ENCODE data around the gene MAPK8.

Gene MAPK8

DNA sequence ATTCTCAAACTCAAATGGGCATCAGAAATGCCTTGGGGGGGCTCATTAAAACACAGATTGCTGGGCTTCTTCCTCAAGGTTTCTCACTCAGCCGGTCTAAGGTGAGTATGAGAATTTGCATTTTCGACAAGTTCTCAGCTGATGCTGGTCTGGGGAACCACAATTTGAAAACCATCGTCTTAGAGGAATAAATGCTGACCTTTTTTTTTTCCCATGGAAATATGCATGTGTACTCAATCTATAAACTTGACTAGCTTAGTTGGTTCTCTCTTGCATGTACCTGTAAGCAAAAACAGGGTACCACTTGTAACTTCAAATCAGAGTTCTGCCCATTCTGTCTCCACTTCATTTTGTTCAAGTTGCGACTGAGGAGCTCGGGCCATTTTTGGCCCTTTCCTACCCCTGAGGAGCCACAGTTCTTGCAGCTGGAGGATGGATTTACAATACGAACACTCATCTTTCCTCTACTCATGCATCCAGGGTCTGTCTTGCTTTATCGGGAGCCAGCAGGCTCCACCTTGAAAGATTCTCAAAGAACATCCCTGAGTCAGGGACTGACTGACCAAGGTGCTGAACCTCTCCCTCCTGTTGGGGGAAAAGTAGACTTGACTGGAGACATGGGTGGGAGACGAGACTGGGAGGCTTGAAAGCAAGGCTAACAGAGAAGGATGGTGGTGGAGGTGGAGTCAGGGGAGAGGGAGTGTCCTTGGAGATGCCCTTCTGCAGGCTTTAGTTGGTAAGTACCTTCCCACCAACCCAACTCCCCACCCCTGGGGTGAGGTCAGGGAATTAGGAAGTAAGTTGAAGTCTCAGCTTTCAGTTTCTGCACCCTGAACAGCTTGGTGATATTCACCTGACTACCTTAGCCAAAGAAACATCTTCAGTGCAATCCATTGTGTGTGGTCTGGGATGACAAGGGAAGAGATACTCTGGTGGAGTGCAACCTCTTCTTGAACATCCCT lies 3.7 kb upstream of the MAPK8 start:
- H3K79me2 ChIP-seq, result peaks cover 5% of the 10 kb centered on the region
- no peaks in the 10 kb centered on the region for H3K4me1 ChIP-seq
- H3K4me2 ChIP-seq (ENCODE audit: low read length), result no peak overlapping the region
- no peaks in the 10 kb centered on the region for H3K9me3 ChIP-seq (ENCODE audit: control insufficient read depth, low read length)
- no peak overlapping the region for H2AFZ ChIP-seq
- TF ChIP-seq, protein P1, sequence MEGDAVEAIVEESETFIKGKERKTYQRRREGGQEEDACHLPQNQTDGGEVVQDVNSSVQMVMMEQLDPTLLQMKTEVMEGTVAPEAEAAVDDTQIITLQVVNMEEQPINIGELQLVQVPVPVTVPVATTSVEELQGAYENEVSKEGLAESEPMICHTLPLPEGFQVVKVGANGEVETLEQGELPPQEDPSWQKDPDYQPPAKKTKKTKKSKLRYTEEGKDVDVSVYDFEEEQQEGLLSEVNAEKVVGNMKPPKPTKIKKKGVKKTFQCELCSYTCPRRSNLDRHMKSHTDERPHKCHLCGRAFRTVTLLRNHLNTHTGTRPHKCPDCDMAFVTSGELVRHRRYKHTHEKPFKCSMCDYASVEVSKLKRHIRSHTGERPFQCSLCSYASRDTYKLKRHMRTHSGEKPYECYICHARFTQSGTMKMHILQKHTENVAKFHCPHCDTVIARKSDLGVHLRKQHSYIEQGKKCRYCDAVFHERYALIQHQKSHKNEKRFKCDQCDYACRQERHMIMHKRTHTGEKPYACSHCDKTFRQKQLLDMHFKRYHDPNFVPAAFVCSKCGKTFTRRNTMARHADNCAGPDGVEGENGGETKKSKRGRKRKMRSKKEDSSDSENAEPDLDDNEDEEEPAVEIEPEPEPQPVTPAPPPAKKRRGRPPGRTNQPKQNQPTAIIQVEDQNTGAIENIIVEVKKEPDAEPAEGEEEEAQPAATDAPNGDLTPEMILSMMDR (IDR thresholded peaks at IDR 0.05), result no peak
- H3K9ac ChIP-seq, result no peak overlapping the region
- H3K36me3 ChIP-seq (ENCODE audit: control insufficient read depth, insufficient read depth, low read length), result no peaks in the 10 kb centered on the region
- no peak overlapping the region for H3K27ac ChIP-seq
- H3K27me3 ChIP-seq (ENCODE audit: control insufficient read depth, insufficient read depth, low read length), result no peaks in the 10 kb centered on the region
- H3K4me3 ChIP-seq (ENCODE audit: low read depth, low read length), result no peak overlapping the region

DNA sequence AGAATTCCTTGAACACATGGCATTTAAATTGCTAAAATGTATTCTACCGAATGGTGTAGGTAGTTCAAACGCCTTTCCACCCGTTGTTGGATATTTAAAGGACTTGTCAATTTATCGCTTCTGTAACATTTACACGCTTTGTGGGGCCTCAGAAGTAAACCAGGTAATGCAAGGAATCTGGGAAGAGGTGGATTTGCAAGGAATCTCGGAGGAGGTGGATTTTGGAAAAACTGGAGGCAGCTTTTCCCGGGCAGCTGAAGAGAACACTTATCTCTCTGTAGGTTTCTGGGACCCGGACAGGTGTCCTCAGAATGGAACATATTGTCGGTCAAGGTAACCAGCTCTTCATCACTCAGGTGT lies 592 bp upstream of the MAPK8 start:
- H3K36me3 ChIP-seq (ENCODE audit: control insufficient read depth, insufficient read depth, low read length), result no peaks in the 10 kb centered on the region
- TF ChIP-seq, protein P1 (IDR thresholded peaks at IDR 0.05), result no peak
- H3K79me2 ChIP-seq, result peaks cover 25% of the 10 kb centered on the region
- H3K4me1 ChIP-seq, result peaks cover 3% of the 10 kb centered on the region
- no peak overlapping the region for H3K9ac ChIP-seq
- H3K9me3 ChIP-seq (ENCODE audit: control insufficient read depth, low read length), result no peaks in the 10 kb centered on the region
- H3K4me3 ChIP-seq (ENCODE audit: low read depth, low read length), result peak overlapping the region; percentile 48
- H3K27me3 ChIP-seq (ENCODE audit: control insufficient read depth, insufficient read depth, low read length), result no peaks in the 10 kb centered on the region
- peak overlapping the region; percentile 77 for H3K27ac ChIP-seq
- peak overlapping the region; percentile 67 for H3K4me2 ChIP-seq (ENCODE audit: low read length)
- peak overlapping the region; percentile 84 for H2AFZ ChIP-seq

DNA sequence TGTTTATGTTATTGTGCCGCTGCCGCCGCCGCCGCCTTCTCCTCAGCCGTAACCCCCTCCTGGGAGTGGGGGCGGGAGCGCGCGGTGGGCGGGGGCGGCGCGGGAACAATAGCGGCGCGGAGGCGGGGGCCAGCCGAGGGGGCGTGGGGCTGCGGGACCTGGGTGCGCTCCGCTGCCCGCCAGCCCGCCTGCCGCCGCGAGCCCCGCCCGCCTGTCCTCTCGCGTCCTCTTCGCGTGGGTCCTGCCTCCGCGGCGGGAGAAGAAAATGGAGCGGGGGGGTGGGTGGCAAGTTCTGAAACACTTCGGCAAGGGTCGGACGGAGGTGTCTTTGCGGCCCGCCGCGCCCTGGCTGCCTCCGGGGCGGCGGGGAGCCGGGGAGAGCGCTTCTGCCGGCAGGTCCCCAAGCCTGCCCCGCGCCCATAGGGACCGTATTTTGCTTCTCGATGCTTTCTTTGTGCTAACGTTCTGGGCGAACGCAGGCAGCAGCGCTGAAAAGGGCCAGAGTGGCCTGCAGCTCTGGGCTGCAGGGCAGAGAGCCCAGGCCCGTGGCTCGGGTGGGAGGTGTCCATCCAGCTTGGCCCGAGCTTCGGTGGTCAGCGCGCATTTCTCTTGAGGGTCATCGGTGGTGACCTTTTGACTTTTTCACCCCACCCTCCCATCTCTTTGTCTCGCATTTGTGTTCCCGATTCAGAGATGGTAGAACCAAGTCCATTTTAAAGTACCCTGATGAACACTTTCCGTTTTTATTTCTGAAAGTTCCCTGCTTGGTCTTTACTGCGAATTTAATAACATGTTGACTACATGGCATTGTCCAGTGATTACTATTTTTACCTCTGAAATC lies 613 bp downstream of the MAPK8 start:
- peak overlapping the region; percentile 90 for H2AFZ ChIP-seq
- H3K27me3 ChIP-seq (ENCODE audit: control insufficient read depth, insufficient read depth, low read length), result no peaks in the 10 kb centered on the region
- no peaks in the 10 kb centered on the region for H3K9me3 ChIP-seq (ENCODE audit: control insufficient read depth, low read length)
- peak overlapping the region; percentile 86 for H3K27ac ChIP-seq
- H3K36me3 ChIP-seq (ENCODE audit: control insufficient read depth, insufficient read depth, low read length), result no peaks in the 10 kb centered on the region
- peak overlapping the region; percentile 87 for H3K9ac ChIP-seq
- TF ChIP-seq, protein P1 (IDR thresholded peaks at IDR 0.05), result no peak
- H3K79me2 ChIP-seq, result peaks cover 36% of the 10 kb centered on the region
- peak overlapping the region; percentile 86 for H3K4me2 ChIP-seq (ENCODE audit: low read length)
- H3K4me1 ChIP-seq, result peaks cover 3% of the 10 kb centered on the region
- H3K4me3 ChIP-seq (ENCODE audit: low read depth, low read length), result peak overlapping the region; percentile 77

DNA sequence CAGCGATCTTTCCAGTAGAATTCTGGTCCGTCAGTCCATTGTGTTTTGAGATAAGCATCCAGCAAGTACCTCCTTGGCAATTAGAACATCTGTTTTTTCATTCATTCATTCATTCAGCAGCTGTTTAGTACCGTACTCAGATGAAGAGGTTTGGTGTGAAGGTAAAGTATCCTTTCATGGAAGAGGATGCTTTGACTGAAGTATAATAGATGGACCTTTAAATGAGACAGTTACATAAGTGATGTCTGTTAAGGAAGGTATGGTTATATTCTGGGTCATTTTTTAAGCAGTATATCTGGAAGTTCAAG lies 1.2 kb downstream of the MAPK8 start:
- no peak overlapping the region for H3K27ac ChIP-seq
- peak overlapping the region; percentile 77 for H3K4me3 ChIP-seq (ENCODE audit: low read depth, low read length)
- TF ChIP-seq, protein P1 (IDR thresholded peaks at IDR 0.05), result no peak
- no peak overlapping the region for H3K9ac ChIP-seq
- H3K4me2 ChIP-seq (ENCODE audit: low read length), result peak overlapping the region; percentile 86
- no peaks in the 10 kb centered on the region for H3K9me3 ChIP-seq (ENCODE audit: control insufficient read depth, low read length)
- no peaks in the 10 kb centered on the region for H3K27me3 ChIP-seq (ENCODE audit: control insufficient read depth, insufficient read depth, low read length)
- no peaks in the 10 kb centered on the region for H3K36me3 ChIP-seq (ENCODE audit: control insufficient read depth, insufficient read depth, low read length)
- peaks cover 3% of the 10 kb centered on the region for H3K4me1 ChIP-seq
- no peak overlapping the region for H2AFZ ChIP-seq
- peaks cover 40% of the 10 kb centered on the region for H3K79me2 ChIP-seq

All from parathyroid adenoma (tissue), 2 donors.